ENCODE results near the gene C4BPB.
A peak's percentile ranks its signal among the peaks of the same experiment; 100 is the strongest.

The C4BPB gene

GRCh38 chr1:207088161-207088560 lies 499 bp upstream of the C4BPB start:
- DNase-seq, result no peak

- no peak for DNase-seq
These were observed 1.1 kb downstream of the C4BPB start for GRCh38 chr1:207089627-207090355.

- DNase-seq, result no peak
These were observed 2.7 kb downstream of the C4BPB start for GRCh38 chr1:207091200-207091908.

GRCh38 chr1:207093944-207094343 lies 5.3 kb downstream of the C4BPB start:
- no peak for DNase-seq

- peak; percentile 18 for DNase-seq
These were observed 9.2 kb downstream of the C4BPB start for GRCh38 chr1:207097871-207098324.

- DNase-seq, result no peak
These were observed 13.1 kb downstream of the C4BPB start for GRCh38 chr1:207101720-207102119.

GRCh38 chr1:207102146-207102545 lies 13.5 kb downstream of the C4BPB start:
- no peak for DNase-seq

GRCh38 chr1:207102659-207103058 lies 14.0 kb downstream of the C4BPB start:
- DNase-seq, result no peak

GRCh38 chr1:207103892-207104373 lies 15.3 kb downstream of the C4BPB start, which contains the start of gene C4BPA:
C4BPA (plus strand) TSS chr1:207104233; CDS start chr1:207113026, 8,793 bp downstream.
- no peak for DNase-seq

- no peak for DNase-seq
These were observed 20.3 kb downstream of the C4BPB start for GRCh38 chr1:207109004-207109403.

GRCh38 chr1:207112616-207113296 lies 24.1 kb downstream of the C4BPB start:
- DNase-seq, result no peak

- no peak for DNase-seq
These were observed 26.6 kb downstream of the C4BPB start for GRCh38 chr1:207115269-207115668.

- DNase-seq, result no peak
These were observed 35.7 kb downstream of the C4BPB start for GRCh38 chr1:207124389-207124788.

GRCh38 chr1:207128336-207128921 lies 39.8 kb downstream of the C4BPB start:
- DNase-seq, result no peak

- no peak for DNase-seq
These were observed 40.4 kb downstream of the C4BPB start for GRCh38 chr1:207129053-207129452.

- DNase-seq, result no peak
These were observed 41.8 kb downstream of the C4BPB start for GRCh38 chr1:207130252-207131036.

- no peak for DNase-seq
These were observed 42.5 kb downstream of the C4BPB start for GRCh38 chr1:207131163-207131562.

- no peak for DNase-seq
These were observed 45.9 kb downstream of the C4BPB start for GRCh38 chr1:207134581-207134980.

- DNase-seq, result no peak
These were observed 51.0 kb downstream of the C4BPB start for GRCh38 chr1:207139616-207140015.

GRCh38 chr1:207140536-207140935 lies 51.9 kb downstream of the C4BPB start:
- DNase-seq, result no peak

GRCh38 chr1:207145401-207146058 lies 56.9 kb downstream of the C4BPB start:
- no peak for DNase-seq

Data from stimulated activated CD4-positive, alpha-beta T cell treated with anti-CD3 and anti-CD28 coated beads, Interleukin-12 subunit alpha, Interleukin-12 subunit beta, amount 100 ng/mL, for 4 hours (primary cell).